K562 (cell line): ENCODE data around the gene ANKH. TPM values are rescaled to one million over a fixed set of nuclear protein-coding genes. Genes with fewer than 3 reads are reported as not detected.

Experiments used
- ADNP ChIP-seq: fragments of 200-800 bp; sonication (Bioruptor generic); IDR thresholded peaks from 2 replicates; pipeline ENCODE4 v1.6.1; 2016; ENCODE audit warnings: missing genetic modification characterization, missing compliant biosample characterization
- ATF7 ChIP-seq: fragments of 450-650 bp; IDR thresholded peaks from 2 replicates; pipeline ENCODE4 v1.7.1; 2014; ENCODE audit warnings: mild to moderate bottlenecking, moderate library complexity
- CEBPB ChIP-seq: fragments of 450-650 bp; IDR thresholded peaks from 2 replicates; pipeline ENCODE4 v1.6.1; 2016; ENCODE audit warnings: missing genetic modification characterization, missing compliant biosample characterization
- EHMT2 ChIP-seq: fragments of 450-650 bp; IDR thresholded peaks from 2 replicates; pipeline ENCODE4 v1.6.1; 2018; ENCODE audit warnings: antibody characterized with exemption
- JUND ChIP-seq, 2 experiments: IDR thresholded peaks; 2 replicates in 1 of 2; 3 replicates in 1 of 2; pipeline ENCODE4 v1.6.1; 2011; ENCODE audit warnings: borderline replicate concordance in 2 of 2, low read depth in 2 of 2, low read length in 2 of 2, improper control_type of control experiment in 1 of 2, missing biosample characterization in 1 of 2, missing genetic modification characterization in 1 of 2, missing genetic modification reagents in 1 of 2
- MAFG ChIP-seq: fragments of 450-650 bp; conservative IDR thresholded peaks from 2 replicates; pipeline ENCODE4 v1.6.1; 2016; ENCODE audit warnings: missing genetic modification characterization, missing compliant biosample characterization
- MAFK ChIP-seq: IDR thresholded peaks from 2 replicates; pipeline ENCODE4 v1.6.1; 2011; ENCODE audit warnings: low read length, improper control_type of control experiment
- MYC ChIP-seq, 2 experiments: fragments of 250-450 bp in 1 of 2; sonication (Bioruptor Pico) in 1 of 2; IDR thresholded peaks; 2 replicates each; pipeline versions ENCODE4 v1.5.1 to v1.6.1; 2012 to 2021; ENCODE audit warnings: low read depth in 2 of 2, borderline replicate concordance in 1 of 2, improper control_type of control experiment in 1 of 2, low read length in 1 of 2, mild to moderate bottlenecking in 1 of 2, moderate library complexity in 1 of 2
- NFE2 ChIP-seq: IDR thresholded peaks from 2 replicates; pipeline ENCODE4 v1.6.1; 2014; ENCODE audit warnings: antibody characterized with exemption, low read depth
- PKNOX1 ChIP-seq: fragments of 450-650 bp; IDR thresholded peaks from 2 replicates; pipeline ENCODE4 v1.6.1; 2016
- SMARCA4 ChIP-seq: fragments of 450-650 bp; IDR thresholded peaks from 2 replicates; pipeline ENCODE4 v1.6.1; 2016
- polyA plus RNA-seq, 8 experiments: library from polyadenylated mRNA; depleted of rRNA in 4 of 8; stranded (reverse) in 5 of 8; unstranded in 3 of 8; fragments of >200 nt; fragmentation: Nextera tagmentation in 2 of 8; fragmentation: Illumina TruSeq in 1 of 8; extraction: Ambion mirVana in 2 of 8; extraction: Trizol in 1 of 8; gene quantifications; 2 replicates each; pipeline versions ENCODE4 v1.2.1 to v1.2.3, GENCODE V29; 2011 to 2014; ENCODE audit warnings: inconsistent platforms in 1 of 8, missing spikeins in 1 of 8
- total RNA-seq, 7 experiments: library from RNA; depleted of rRNA in 6 of 7; stranded (reverse); fragments of >200 nt in 6 of 7; fragmentation: Illumina TruSeq in 2 of 7; extraction: Trizol in 2 of 7; gene quantifications; 2 replicates each; pipeline versions ENCODE4 v1.2.1 to v1.2.3, GENCODE V29; 2011 to 2021; ENCODE audit warnings: low replicate concordance in 1 of 7
- TF ChIP-seq, protein P1 (sequence below), 2 experiments: fragments of 450-650 bp; formaldehyde crosslinking in 1 of 2; IDR thresholded peaks; 2 replicates each; pipeline versions ENCODE4 v1.4.0 to v1.6.1; 2014 to 2020; ENCODE audit warnings: mild to moderate bottlenecking in 2 of 2, borderline replicate concordance in 1 of 2, low read depth in 1 of 2
- TF ChIP-seq, protein P2 (sequence below): sonication (generic); formaldehyde crosslinking; IDR thresholded peaks from 2 replicates; pipeline ENCODE4 v1.8.1; 2022; ENCODE audit warnings: missing genetic modification reagents
- TF ChIP-seq, protein P3 (sequence below), 3 experiments: IDR thresholded peaks in 2 of 3; conservative IDR thresholded peaks in 1 of 3; 2 replicates each; pipeline ENCODE4 v1.5.1; 2011 to 2012; ENCODE audit warnings: low read length in 3 of 3, mild to moderate bottlenecking in 3 of 3, control low read depth in 2 of 3, improper control_type of control experiment in 1 of 3, inconsistent platforms in 1 of 3, low read depth in 1 of 3, mixed read lengths in 1 of 3, moderate library complexity in 1 of 3; ENCODE audit not compliant: insufficient read depth in 2 of 3

The ANKH gene
- total and polyA plus RNA-seq, 9 of the 15 experiments (the other 6 are each of a cell fraction or from before 2014, with no cell fraction given): 0.79 to 12.2 (median 4.5) TPM

DNA sequence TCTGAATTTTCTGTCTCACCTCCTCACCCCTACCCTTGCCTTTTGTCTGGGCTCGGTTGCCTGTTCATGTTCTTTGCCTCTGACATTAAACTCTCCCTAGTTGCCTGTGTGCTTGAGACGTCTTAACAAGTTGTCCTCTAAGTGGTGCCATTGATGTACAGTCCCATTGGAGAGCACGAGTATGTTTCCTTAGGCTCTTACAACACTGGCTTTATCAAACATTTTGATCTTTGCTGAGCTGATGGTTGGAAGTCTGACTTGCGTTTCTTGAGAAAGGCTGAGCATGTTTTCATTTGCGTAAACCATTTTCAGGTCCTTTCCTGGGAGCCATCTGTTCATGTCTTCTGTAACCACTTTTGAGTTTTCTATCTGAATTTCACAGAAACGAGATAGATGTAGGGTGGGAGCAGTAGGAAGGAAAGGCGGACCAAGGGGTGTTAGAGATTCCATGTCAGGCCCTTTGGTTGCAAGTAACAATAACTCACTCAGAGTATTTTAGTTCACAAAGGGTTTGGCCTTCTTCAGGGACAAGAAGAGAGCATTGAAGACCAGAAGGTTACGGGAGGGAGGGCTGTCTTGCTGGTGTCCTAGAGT, 171.7 kb downstream of the ANKH start (continued):
- TF ChIP-seq, protein P1, sequence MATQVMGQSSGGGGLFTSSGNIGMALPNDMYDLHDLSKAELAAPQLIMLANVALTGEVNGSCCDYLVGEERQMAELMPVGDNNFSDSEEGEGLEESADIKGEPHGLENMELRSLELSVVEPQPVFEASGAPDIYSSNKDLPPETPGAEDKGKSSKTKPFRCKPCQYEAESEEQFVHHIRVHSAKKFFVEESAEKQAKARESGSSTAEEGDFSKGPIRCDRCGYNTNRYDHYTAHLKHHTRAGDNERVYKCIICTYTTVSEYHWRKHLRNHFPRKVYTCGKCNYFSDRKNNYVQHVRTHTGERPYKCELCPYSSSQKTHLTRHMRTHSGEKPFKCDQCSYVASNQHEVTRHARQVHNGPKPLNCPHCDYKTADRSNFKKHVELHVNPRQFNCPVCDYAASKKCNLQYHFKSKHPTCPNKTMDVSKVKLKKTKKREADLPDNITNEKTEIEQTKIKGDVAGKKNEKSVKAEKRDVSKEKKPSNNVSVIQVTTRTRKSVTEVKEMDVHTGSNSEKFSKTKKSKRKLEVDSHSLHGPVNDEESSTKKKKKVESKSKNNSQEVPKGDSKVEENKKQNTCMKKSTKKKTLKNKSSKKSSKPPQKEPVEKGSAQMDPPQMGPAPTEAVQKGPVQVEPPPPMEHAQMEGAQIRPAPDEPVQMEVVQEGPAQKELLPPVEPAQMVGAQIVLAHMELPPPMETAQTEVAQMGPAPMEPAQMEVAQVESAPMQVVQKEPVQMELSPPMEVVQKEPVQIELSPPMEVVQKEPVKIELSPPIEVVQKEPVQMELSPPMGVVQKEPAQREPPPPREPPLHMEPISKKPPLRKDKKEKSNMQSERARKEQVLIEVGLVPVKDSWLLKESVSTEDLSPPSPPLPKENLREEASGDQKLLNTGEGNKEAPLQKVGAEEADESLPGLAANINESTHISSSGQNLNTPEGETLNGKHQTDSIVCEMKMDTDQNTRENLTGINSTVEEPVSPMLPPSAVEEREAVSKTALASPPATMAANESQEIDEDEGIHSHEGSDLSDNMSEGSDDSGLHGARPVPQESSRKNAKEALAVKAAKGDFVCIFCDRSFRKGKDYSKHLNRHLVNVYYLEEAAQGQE (IDR thresholded peaks at IDR 0.05; ENCODE audit: borderline replicate concordance): peak; percentile 13; the same call in 1 of the 2 replicates
- TF ChIP-seq, protein P1 (CRISPR knock-in tag; IDR thresholded peaks at IDR 0.05; ENCODE audit: low read depth): no peak
- peak; percentile 89 for TF ChIP-seq CEBPB (tag)
- TF ChIP-seq, protein P2, sequence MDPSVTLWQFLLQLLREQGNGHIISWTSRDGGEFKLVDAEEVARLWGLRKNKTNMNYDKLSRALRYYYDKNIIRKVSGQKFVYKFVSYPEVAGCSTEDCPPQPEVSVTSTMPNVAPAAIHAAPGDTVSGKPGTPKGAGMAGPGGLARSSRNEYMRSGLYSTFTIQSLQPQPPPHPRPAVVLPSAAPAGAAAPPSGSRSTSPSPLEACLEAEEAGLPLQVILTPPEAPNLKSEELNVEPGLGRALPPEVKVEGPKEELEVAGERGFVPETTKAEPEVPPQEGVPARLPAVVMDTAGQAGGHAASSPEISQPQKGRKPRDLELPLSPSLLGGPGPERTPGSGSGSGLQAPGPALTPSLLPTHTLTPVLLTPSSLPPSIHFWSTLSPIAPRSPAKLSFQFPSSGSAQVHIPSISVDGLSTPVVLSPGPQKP (CRISPR knock-in tag): no peak
- TF ChIP-seq MAFK: peak; percentile 45; the same call in 1 of the 2 replicates
- TF ChIP-seq ADNP (tag): no peak
- 0 out of 2 replicates have a peak, but pooled peaks have one; percentile 15 for TF ChIP-seq JUND (IDR thresholded peaks at IDR 0.05; ENCODE audit: borderline replicate concordance, low read depth, low read length)
- peak; percentile 54; the same call in 2 of the 3 replicates for TF ChIP-seq JUND (tag; IDR thresholded peaks at IDR 0.05; ENCODE audit: borderline replicate concordance, low read depth, low read length)
- peak; percentile 65 for TF ChIP-seq NFE2
- peak; percentile 71; the same call in 1 of the 2 replicates for TF ChIP-seq EHMT2
- peak; percentile 43; the same call in 1 of the 2 replicates for TF ChIP-seq SMARCA4
- 0 out of 2 replicates have a peak, but pooled peaks have one; percentile 22 for TF ChIP-seq ATF7
- peak; percentile 56; the same call in 1 of the 2 replicates for TF ChIP-seq MYC (IDR thresholded peaks at IDR 0.05; ENCODE audit: low read depth, low read length)
- TF ChIP-seq MYC (CRISPR knock-in tag; IDR thresholded peaks at IDR 0.05; ENCODE audit: borderline replicate concordance, low read depth): no peak
- TF ChIP-seq, protein P3, sequence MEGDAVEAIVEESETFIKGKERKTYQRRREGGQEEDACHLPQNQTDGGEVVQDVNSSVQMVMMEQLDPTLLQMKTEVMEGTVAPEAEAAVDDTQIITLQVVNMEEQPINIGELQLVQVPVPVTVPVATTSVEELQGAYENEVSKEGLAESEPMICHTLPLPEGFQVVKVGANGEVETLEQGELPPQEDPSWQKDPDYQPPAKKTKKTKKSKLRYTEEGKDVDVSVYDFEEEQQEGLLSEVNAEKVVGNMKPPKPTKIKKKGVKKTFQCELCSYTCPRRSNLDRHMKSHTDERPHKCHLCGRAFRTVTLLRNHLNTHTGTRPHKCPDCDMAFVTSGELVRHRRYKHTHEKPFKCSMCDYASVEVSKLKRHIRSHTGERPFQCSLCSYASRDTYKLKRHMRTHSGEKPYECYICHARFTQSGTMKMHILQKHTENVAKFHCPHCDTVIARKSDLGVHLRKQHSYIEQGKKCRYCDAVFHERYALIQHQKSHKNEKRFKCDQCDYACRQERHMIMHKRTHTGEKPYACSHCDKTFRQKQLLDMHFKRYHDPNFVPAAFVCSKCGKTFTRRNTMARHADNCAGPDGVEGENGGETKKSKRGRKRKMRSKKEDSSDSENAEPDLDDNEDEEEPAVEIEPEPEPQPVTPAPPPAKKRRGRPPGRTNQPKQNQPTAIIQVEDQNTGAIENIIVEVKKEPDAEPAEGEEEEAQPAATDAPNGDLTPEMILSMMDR (IDR thresholded peaks at IDR 0.05 in 2 of 3, conservative IDR thresholded peaks at IDR 0.05 in 1 of 3; ENCODE audit: insufficient read depth in 2 of 3, low read depth in 1 of 3, low read length in 3 of 3): peak in 1 of 3 experiments; percentile 33; a peak in 2 of 6 replicates
- peak; percentile 83 for TF ChIP-seq MAFG (tag)
- peak; percentile 19; the same call in 1 of the 2 replicates for TF ChIP-seq PKNOX1
